M059J (cell line): Measurements from ENCODE around the gene MAP2K5. TPM values are rescaled to one million over a fixed set of nuclear protein-coding genes. Genes with fewer than 3 reads are reported as not detected.
A peak's percentile ranks its signal among the peaks of the same experiment; 100 is the strongest.

ENCODE experiments used
- DNase-seq: peaks from one replicate; pipeline ENCODE4 v3.0.0-alpha.2; 2012; ENCODE audit warnings: low read depth
- total RNA-seq: library from RNA; depleted of rRNA; stranded (reverse); fragments of >200 nt; shearing (Covaris generic); gene quantifications from 2 replicates; pipeline ENCODE4 v1.2.3, GENCODE V29; 2014; rRNA removed

MAP2K5 gene
- total RNA-seq, 1 experiment from 2014 or later, result 5.5 TPM

DNA sequence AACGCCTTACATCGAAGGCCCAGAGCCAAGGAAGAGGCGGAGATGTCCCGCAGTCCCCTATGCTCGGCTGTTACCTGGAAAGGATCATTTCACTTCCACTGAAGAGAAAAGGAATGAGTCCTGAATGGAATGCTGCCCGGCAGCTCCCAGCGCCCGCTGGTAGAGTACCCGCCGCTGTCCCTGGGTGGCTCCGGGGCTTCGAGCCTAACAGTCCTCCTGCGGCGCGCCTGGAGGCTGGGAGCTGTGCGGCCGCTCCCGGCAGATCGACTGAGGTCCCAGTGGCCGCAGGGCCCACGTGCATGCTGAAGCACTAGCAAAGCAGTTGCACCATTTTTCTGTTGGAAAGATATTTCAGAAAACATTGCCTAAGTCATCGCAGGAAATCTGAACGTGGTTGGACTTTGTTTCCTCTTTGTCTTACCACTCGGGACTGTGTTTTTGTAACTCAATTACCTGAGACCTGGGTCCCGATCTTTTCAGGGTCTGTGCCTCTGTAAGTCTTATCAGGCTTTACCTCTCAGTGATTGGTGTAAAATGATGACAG lies 296.4 kb downstream of the MAP2K5 start:
- DNase-seq, result peak; percentile 66

DNA sequence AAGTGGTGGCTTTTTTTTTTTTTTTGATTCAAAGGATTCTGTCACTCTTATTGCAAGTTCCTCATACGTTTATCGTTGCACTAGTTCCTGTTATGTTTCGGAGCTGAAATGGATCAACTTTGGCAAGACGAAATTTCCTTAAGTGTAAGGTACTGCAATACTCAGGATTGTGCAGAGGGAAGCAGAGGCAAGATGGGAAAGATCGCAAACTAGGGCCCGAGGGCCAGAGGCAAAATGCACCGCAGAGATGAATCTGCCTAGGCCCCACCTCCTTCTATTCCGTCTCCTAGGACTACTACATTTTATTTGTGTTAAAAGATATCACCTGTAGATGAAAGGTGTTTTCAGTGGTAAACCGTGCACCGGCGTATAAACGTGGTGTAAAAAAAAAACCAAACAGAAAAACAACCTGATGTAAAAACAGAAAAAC lies 297.0 kb downstream of the MAP2K5 start:
- peak; percentile 67 for DNase-seq

DNA sequence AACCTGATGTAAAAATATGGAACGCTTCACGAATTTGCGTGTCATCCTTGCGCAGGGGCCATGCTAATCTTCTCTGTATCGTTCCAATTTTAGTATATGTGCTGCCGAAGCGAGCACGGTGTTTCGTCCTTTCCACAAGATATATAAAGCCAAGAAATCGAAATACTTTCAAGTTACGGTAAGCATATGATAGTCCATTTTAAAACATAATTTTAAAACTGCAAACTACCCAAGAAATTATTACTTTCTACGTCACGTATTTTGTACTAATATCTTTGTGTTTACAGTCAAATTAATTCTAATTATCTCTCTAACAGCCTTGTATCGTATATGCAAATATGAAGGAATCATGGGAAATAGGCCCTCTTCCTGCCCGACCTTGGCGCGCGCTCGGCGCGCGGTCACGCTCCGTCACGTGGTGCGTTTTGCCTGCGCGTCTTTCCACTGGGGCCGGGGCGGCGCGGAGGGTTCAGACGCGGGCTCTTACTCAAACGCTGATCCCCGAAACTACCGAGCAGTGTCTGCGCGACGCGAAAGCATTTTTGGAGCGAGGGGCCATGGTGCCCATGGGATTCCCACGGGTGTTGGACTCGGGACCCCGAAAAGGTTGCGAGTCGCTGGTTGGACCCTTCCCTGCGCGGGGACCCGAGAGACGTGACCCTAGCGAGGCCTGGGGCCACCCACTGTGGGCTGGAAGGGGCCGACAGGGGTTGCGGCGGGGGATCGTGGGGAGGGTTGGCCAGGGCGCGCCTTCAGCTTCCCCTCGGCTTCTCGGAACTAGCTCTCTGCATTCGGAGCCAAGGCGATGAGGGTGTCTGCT lies 297.6 kb downstream of the MAP2K5 start, which contains the start of gene RNU6-1:
RNU6-1 (minus strand) TSS at position 117 of the 820 bp plus-strand sequence.
- peak; percentile 87 for DNase-seq

DNA sequence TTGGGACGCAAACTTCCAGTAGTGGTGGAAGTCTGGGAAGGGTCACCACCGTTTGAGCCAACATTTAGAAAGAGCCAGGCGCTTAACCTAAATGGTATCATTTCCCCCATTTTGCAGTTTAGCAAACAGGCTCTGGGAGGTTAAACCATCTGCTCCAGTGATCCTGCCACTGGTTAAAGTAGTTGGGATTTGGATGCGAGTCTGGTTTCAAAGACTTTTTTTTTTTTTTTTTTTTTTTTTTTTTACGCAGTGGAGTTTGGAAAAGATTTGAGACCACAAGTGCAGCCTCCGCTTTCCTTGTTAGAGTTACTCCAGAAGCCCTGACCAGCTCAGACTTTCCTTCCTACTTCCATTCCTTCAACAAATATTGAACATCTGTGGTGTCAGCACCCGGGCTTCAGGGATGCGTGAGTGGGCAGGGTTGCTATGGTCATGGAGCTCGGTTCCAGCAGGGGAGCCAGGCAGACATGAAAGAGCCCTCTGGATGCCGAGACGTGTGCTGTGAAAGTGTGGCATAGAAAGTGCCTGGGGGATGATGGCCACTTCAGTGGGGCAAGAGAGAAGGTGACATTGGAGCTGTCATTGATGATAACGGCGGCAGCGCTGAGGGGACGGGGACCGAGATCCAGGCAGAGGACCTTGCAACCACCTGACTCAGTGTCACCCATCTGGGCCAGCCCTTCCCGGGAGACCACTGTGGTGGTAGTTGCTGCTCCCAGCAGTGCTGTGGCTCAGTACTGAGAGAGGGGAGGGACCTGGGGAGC lies 298.4 kb downstream of the MAP2K5 start:
- peak; percentile 47 for DNase-seq

DNA sequence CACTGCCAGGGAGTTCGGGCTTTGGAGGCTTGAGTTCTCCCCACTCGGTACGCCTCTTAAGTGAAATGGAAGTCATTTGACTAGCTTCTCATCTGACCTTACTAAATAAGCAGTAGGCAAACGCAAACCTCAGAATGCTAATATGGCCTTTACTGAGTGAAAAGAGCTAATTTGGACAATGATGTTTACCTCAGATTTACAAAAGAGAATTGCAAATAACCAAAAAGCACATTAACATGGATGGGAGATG lies 298.9 kb downstream of the MAP2K5 start:
- no peak for DNase-seq

DNA sequence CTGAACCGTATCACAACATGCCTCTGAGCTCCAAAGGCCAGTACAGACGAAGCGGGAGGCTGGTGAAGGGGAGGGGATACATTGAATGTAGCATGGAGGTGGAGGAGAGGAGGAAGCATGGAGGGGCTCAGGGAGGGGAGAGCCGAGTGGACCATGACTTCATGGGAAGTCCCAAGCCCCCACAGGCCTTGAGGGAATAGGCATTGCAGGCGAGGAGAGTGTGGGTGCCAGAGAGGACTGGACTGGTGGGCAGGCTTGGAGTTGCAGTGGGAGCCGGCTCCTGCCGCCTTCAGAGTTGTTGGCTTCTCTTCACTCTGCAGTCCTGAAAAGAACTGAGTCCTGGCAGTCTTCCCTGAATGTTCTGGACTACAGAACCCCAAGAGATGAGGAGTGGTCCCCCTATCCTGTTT lies 300.6 kb downstream of the MAP2K5 start:
- no peak for DNase-seq

DNA sequence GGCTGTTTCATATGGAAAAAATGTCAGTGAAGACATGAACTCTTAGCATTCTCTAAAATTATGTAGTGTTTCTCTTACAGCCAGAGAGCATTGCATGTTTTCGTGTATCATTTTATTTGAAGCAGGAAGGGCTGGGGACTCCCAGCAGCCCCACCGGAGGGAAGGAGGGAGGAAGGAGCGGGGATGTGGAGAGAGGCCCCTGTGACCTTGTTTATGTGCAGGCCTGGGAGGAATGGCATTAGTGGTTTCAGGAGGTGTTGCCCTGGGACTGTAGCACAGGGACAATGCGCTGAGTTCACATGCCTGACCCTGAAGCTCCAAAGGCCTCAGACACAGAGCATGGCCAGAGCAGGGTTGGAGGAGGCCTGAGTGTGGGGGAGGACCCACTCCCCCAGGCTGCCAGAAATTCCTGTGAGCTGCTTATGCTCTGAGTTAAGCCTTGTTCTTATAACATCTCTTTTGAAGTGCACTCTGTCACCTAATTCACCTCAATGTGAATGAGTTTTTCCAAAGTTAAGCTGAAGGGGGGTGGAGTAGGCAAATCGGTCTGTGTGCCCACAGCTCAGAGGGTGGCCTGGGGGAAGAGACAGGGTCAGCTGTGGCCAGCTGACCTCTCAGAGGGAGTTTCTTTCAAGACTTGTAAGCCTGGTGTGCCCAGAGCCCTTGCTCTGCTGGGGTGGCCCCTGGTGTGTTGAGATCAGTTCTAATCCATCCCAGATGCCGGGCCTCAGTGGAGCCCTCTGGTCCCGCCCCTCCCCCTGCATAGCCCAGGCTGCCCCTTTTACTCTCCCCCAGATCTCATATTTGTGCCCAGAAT lies 301.3 kb downstream of the MAP2K5 start:
- DNase-seq, result peak; percentile 68

DNA sequence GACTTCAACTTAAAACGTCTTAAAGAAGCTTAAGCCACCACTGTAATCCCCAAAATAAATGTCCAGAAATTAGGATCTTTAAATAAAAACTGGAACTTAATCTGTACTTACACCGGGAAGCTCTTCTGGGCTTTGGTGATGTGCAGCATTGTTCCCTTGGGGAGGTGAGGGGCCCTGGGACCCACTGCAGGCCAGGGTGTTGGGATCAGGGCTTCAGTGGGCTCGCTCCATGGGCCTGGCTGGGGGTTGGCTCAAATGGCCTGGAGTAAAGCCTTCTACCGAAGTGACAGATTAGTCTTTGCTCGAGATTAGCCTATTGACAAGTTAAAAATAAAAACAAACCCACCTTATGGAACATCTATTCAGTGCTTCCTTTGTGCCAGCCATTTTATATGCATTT lies 303.5 kb downstream of the MAP2K5 start:
- DNase-seq, result no peak

DNA sequence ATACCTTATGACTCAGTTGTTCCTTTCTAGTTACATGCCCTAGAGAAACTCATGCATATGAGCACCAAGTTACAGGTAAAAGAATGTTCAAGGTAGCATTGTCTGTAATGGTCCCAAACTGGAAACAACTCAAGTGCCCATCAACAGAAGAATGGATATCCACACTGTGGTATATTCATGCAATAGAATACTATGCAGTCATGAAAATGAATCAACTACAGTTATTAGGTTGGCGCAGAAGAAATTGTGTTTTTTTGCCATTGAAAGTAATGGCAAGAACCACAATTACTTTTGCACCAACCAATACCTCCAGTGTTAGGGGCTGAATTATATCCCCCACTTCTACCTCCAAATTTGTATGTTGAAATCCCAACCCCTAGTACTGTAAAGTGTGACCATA lies 307.0 kb downstream of the MAP2K5 start:
- no peak for DNase-seq

DNA sequence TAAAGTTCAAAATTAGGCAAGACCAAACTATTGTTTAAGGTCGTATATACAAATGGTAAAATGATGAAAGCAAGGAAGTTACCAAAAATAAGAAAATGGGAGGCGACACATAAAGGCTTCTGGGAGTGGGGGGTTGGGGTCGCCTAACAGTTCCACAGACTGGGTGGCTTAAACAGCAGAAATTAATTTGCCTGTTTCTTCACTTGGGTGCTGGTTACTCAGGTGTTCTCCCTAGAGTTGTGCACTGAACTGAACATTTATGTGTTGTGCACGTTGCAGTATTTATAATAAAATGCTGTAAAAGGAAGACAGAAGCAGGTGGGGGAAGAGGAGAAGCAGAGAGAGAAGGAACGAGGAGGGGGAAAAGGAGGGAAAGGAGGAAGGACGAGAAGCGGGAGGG lies 307.8 kb downstream of the MAP2K5 start:
- no peak for DNase-seq

DNA sequence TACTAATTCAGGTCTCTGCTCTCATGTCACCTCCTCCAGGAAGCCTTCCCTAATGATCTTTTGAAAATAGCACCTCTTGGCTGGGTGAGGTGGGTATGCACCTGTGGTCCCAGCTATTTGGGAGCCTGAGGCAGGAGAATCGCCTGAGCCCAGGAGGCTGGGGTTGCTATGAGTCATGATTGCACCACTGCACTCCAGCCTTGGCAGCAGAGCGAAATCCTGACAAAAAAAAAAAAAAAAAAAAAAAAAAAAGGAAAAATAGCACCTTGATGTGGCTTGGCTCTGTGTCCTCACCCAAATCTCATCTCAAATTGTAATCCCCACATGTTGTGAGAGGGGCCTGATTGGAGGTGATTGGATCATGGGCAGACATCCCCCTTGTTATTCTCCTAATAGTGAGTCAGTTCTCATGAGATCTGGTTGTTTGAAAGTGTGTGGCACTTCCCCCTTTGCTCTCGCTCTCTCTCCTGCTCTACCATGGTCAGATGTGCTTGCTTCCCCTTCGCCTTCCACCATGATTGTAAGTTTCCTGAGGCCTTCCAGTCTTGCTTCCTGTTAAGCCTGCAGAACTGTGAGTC lies 308.6 kb downstream of the MAP2K5 start:
- peak; percentile 68 for DNase-seq

DNA sequence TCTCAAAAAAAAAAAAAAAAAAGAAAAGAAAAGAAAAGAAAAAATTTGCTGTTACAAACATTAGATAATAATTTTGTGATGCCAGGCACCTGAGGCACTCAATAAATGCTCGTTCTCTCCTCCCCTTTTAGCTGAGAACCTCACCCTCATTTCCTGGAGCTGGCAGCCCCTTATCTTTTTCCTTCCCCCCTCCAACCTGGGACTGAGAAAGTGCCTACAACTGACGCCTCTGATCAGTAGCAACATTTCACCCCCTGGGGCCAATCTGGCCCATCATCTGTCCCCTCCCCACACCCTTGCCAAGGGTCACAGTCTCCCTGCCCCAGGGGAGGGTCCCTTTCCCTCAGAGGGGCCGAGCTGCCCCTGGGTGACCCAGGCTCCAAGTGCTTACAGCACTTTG lies 309.9 kb downstream of the MAP2K5 start:
- DNase-seq, result no peak

DNA sequence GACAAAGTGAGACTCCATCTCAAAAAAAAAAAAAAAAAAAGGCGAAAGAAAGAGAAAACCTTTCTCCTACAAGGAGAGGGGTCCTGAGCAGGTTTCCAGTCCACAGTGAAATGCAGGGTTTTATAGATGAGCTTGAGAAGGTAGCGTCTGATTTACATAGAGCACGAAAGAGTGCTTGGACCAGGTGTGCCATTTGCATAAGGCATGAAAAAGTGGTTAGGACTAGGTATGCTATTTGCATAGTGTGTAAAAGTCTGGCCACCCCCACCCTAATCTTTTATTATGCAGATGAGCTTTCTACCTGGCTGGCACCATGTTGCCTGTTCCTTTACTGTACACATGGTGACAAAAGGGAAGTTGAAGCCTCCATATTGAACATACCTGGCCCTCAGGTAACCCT lies 311.0 kb downstream of the MAP2K5 start:
- no peak for DNase-seq

DNA sequence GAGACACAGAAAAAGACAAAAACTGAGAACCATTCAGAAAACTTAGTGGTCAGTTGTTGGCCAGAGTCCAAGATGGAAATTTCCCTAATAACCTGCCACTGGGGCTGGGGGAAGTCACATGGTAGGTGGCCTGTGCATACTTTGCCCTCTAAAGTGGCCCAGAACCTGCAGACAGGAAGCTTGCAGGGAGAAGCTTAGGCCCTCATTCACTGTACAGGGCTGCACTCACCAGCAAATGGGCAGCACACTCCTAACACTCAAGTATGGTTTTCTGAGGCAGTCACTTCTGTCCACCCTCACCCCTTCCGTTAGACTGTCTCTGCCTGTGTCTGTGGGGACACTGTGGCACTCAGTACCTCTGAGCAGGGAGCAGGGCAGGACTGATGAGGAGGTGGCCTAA lies 311.9 kb downstream of the MAP2K5 start:
- DNase-seq, result peak; percentile 20

DNA sequence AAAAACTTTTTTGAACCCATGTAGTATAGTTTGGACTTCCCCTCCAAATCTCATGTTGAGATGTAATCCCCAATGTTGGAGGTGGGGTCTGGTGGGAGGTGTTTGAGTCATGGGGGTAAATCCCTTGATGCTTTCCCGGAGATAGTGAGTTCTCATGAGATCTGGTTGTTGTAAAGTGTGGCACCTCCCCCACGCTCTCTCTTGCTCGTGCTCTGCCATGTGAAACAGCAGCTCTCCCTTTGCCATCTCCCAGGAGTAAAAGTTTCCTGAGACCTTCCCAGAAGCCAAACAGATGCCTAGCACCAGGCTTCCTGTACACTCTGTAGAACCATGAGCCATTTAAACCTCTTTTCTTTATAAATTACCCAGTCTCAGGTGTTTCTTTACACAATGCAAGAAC lies 313.3 kb downstream of the MAP2K5 start:
- DNase-seq, result no peak

Other genes starting within 250 kb of the MAP2K5 start
- 2.9 and 4.1 TPM in 2 replicates for gene C15orf61, start 21.6 kb upstream of the MAP2K5 start, total RNA-seq